ENCODE results near the gene TTC21A.

GRCh38 chr3:39158148-39158715 is 50.8 kb downstream of the TTC21A start:
- TF ChIP-seq, protein P1, sequence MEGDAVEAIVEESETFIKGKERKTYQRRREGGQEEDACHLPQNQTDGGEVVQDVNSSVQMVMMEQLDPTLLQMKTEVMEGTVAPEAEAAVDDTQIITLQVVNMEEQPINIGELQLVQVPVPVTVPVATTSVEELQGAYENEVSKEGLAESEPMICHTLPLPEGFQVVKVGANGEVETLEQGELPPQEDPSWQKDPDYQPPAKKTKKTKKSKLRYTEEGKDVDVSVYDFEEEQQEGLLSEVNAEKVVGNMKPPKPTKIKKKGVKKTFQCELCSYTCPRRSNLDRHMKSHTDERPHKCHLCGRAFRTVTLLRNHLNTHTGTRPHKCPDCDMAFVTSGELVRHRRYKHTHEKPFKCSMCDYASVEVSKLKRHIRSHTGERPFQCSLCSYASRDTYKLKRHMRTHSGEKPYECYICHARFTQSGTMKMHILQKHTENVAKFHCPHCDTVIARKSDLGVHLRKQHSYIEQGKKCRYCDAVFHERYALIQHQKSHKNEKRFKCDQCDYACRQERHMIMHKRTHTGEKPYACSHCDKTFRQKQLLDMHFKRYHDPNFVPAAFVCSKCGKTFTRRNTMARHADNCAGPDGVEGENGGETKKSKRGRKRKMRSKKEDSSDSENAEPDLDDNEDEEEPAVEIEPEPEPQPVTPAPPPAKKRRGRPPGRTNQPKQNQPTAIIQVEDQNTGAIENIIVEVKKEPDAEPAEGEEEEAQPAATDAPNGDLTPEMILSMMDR (conservative IDR thresholded peaks at IDR 0.05; ENCODE audit: low read depth in 2 of 2): no peak
- no peak for TF ChIP-seq REST (IDR thresholded peaks at IDR 0.05; ENCODE audit: unreplicated experiment)
- no peak for TF ChIP-seq EZH2 (IDR thresholded peaks at IDR 0.05; ENCODE audit: low read depth, unreplicated experiment)
- no peak for TF ChIP-seq POLR2AphosphoS5 (IDR thresholded peaks at IDR 0.05; ENCODE audit: low read depth)
- no peak for TF ChIP-seq EZH2phosphoT487 (IDR thresholded peaks at IDR 0.05; ENCODE audit: unreplicated experiment)
- no peak for TF ChIP-seq CREB1 (CRISPR knock-in tag; IDR thresholded peaks at IDR 0.05; ENCODE audit: low read depth)
- TF ChIP-seq ZNF331 (CRISPR knock-in tag; IDR thresholded peaks at IDR 0.05; ENCODE audit: low read depth): no peak
- TF ChIP-seq NANOG (IDR thresholded peaks at IDR 0.05; ENCODE audit: borderline replicate concordance): no peak
- TF ChIP-seq STAT1 (IDR thresholded peaks at IDR 0.05; ENCODE audit: unreplicated experiment): no peak
- no peak for TF ChIP-seq ZNF114 (CRISPR knock-in tag; IDR thresholded peaks at IDR 0.05)
- TF ChIP-seq JUNB (IDR thresholded peaks at IDR 0.05; ENCODE audit: unreplicated experiment): no peak
- no peak for TF ChIP-seq ETS1 (IDR thresholded peaks at IDR 0.05)

Measured in GM23338 (cell line).